H1 (cell line): ENCODE data around the gene PRDM2.

Experiments used
- EP300 ChIP-seq, 2 experiments: IDR thresholded peaks; 1 replicate in 1 of 2; 2 replicates in 1 of 2; pipeline ENCODE4 v1.6.1; 2011 to 2012; ENCODE audit warnings: low read depth in 2 of 2, low read length in 2 of 2, mild to moderate bottlenecking in 2 of 2, borderline replicate concordance in 1 of 2, inconsistent platforms in 1 of 2, moderate library complexity in 1 of 2
- EZH2 ChIP-seq: fragments of 200-600 bp; sonication (generic); IDR thresholded peaks from 2 replicates; pipeline ENCODE4 v1.7.1; 2012; ENCODE audit warnings: low read depth, mild to moderate bottlenecking, moderate library complexity, low read length, inconsistent platforms; ENCODE audit not compliant: severe bottlenecking
- POLR2A ChIP-seq, 2 experiments: IDR thresholded peaks; 1 replicate in 1 of 2; 2 replicates in 1 of 2; pipeline ENCODE4 v1.6.1; 2011; ENCODE audit warnings: low read depth in 2 of 2, low read length in 2 of 2, mild to moderate bottlenecking in 2 of 2; ENCODE audit errors: control extremely low read depth in 1 of 2
- POLR2AphosphoS5 ChIP-seq: IDR thresholded peaks from 2 replicates; pipeline ENCODE4 v1.6.1; 2011; ENCODE audit warnings: low read depth, low read length
- SIX5 ChIP-seq: IDR thresholded peaks from 2 replicates; pipeline ENCODE4 v1.6.1; 2011; ENCODE audit warnings: mild to moderate bottlenecking, low read depth, low read length
- SUZ12 ChIP-seq: fragments of 200-600 bp; sonication (generic); IDR thresholded peaks from 2 replicates; pipeline ENCODE4 v1.6.1; 2012; ENCODE audit warnings: mild to moderate bottlenecking, inconsistent platforms, low read length, moderate library complexity, mixed read lengths
- TAF1 ChIP-seq: IDR thresholded peaks from 2 replicates; pipeline ENCODE4 v1.6.1; 2011; ENCODE audit warnings: mild to moderate bottlenecking, low read depth, low read length

GRCh38 chr1:13708380-13708982, 8.5 kb downstream of the PRDM2 start:
- TF ChIP-seq SUZ12 (no peak), EZH2 (no peak), POLR2AphosphoS5 (no peak), SIX5 (no peak), POLR2A (IDR thresholded peaks at IDR 0.05; ENCODE audit: control extremely low read depth in 1 of 2, low read depth in 2 of 2, low read length in 2 of 2) (no peak), TAF1 (no peak), EP300 (IDR thresholded peaks at IDR 0.05; ENCODE audit: borderline replicate concordance in 1 of 2, low read depth in 2 of 2, low read length in 2 of 2) (no peak)
